CD4-positive, alpha-beta memory T cell (primary cell): Measurements from ENCODE around the gene CFAP61. TPM values are rescaled to one million over a fixed set of nuclear protein-coding genes. Genes with fewer than 3 reads are reported as not detected.

Experiments
- CTCF ChIA-PET: fragments of 350-600 bp; sonication (Branson Sonifier 250); formaldehyde crosslinking; loops from one replicate; lab custom pipeline; 2021; ENCODE audit warnings: inconsistent platforms; ENCODE audit not compliant: partially characterized antibody; lab: Charles Lee
- POLR2A ChIA-PET: fragments of 350-600 bp; sonication (Branson Sonifier 250); formaldehyde crosslinking; loops from one replicate; lab custom pipeline; 2021; ENCODE audit not compliant: partially characterized antibody; lab: Charles Lee
- DNase-seq, 5 donors: peaks; one replicate each; pipeline versions ENCODE4 v3.0.0 to v3.0.0-alpha.2; 2020 to 2022; ENCODE audit warnings: mixed read lengths in 1 of 5
- H3K27ac ChIP-seq: one replicate; pipeline ENCODE4 v1.7.0; 2013; ENCODE audit warnings: low read depth, low read length
- H3K27me3 ChIP-seq: 2 replicates; pipeline ENCODE4 v1.7.0; 2013; ENCODE audit warnings: mild to moderate bottlenecking, low read length, moderate library complexity; ENCODE audit not compliant: insufficient read depth
- H3K36me3 ChIP-seq: 2 replicates; pipeline ENCODE4 v1.7.0; 2013; ENCODE audit warnings: mild to moderate bottlenecking, low read length, moderate library complexity; ENCODE audit not compliant: insufficient read depth
- H3K4me1 ChIP-seq: 2 replicates; pipeline ENCODE4 v1.7.0; 2013; ENCODE audit warnings: mild to moderate bottlenecking, low read length, moderate library complexity; ENCODE audit not compliant: insufficient read depth
- H3K4me3 ChIP-seq, 2 donors: one replicate each; pipeline ENCODE4 v1.7.0; 2013; ENCODE audit warnings: low read length in 2 of 2, mild to moderate bottlenecking in 1 of 2
- H3K9me3 ChIP-seq, 2 donors: one replicate each; pipeline ENCODE4 v1.7.0; 2013; ENCODE audit warnings: low read length in 2 of 2, control low read depth in 1 of 2; ENCODE audit not compliant: control insufficient read depth in 1 of 2
- H3K27ac Mint-ChIP-seq, 7 donors: one replicate each; pipeline ENCODE4 v1.8.0; 2020 to 2021; ENCODE audit warnings: mixed read lengths in 7 of 7, mild to moderate bottlenecking in 6 of 7, inconsistent platforms in 3 of 7, moderate library complexity in 3 of 7
- H3K27me3 Mint-ChIP-seq, 2 donors: one replicate each; pipeline ENCODE4 v1.8.0; 2020 to 2021; ENCODE audit warnings: mixed read lengths in 2 of 2
- H3K36me3 Mint-ChIP-seq, 2 donors: one replicate each; pipeline ENCODE4 v1.8.0; 2020 to 2021; ENCODE audit warnings: mixed read lengths in 2 of 2, inconsistent platforms in 1 of 2, mild to moderate bottlenecking in 1 of 2
- H3K4me1 Mint-ChIP-seq, 4 donors: one replicate each; pipeline ENCODE4 v1.8.0; 2020 to 2021; ENCODE audit warnings: mixed read lengths in 4 of 4, mild to moderate bottlenecking in 1 of 4
- H3K4me3 Mint-ChIP-seq, 8 donors: one replicate each; pipeline ENCODE4 v1.8.0; 2020 to 2021; ENCODE audit warnings: mixed read lengths in 8 of 8, mild to moderate bottlenecking in 7 of 8, moderate library complexity in 6 of 8, inconsistent platforms in 3 of 8
- H3K9me3 Mint-ChIP-seq, 8 donors: one replicate each; pipeline ENCODE4 v1.8.0; 2020 to 2021; ENCODE audit warnings: mixed read lengths in 8 of 8, mild to moderate bottlenecking in 5 of 8, inconsistent platforms in 3 of 8, moderate library complexity in 1 of 8
- intact Hi-C: fragments of 100-400 bp; cut with micrococcal nuclease; formaldehyde crosslinking; loops from one replicate; pipeline ENCODE4 v1.15.1; 2023
- polyA plus RNA-seq, 2 donors: library from polyadenylated mRNA; unstranded; fragments of 300-500 nt; fragmentation: Illumina TruSeq; gene quantifications; one replicate each; pipeline ENCODE4 v1.2.3, GENCODE V29; 2021
- total RNA-seq, 2 experiments: library from RNA; stranded (reverse); gene quantifications; one replicate each; pipeline ENCODE4 v1.2.3, GENCODE V29; 2021

The CFAP61 gene
- total and polyA plus RNA-seq, 4 experiments from 2014 or later = not detected

- no peaks in the 10 kb centered on the region for H3K4me1 ChIP-seq
- Mint-ChIP-seq H3K36me3 (no peaks in the 10 kb centered on the region), H3K27me3 (peaks cover 13 to 18% of the 10 kb centered on the region in 2 donors), H3K4me3 (no peak overlapping the region), H3K27ac (no peak overlapping the region), H3K9me3 (no peaks in the 10 kb centered on the region), H3K4me1 (no peaks in the 10 kb centered on the region)
- ChIA-PET CTCF (no interaction called here), POLR2A (no interaction called here)
- intact Hi-C loops = no loop called here
- no peak overlapping the region for H3K4me3 ChIP-seq
- H3K27ac ChIP-seq = no peak overlapping the region
- no peaks in the 10 kb centered on the region for H3K9me3 ChIP-seq
- DNase-seq = no peak
- no peaks in the 10 kb centered on the region for H3K36me3 ChIP-seq
- H3K27me3 ChIP-seq = no peaks in the 10 kb centered on the region
These were observed 154.5 kb downstream of the CFAP61 start for GRCh38 chr20:20206788-20207187.

GRCh38 chr20:20207291-20207690 lies 155.0 kb downstream of the CFAP61 start:
- Mint-ChIP-seq H3K27me3 (peaks cover 16 to 18% of the 10 kb centered on the region in 2 donors), H3K27ac (no peak overlapping the region), H3K4me3 (no peak overlapping the region), H3K9me3 (no peaks in the 10 kb centered on the region), H3K4me1 (peaks cover 0 to 1% (median 0%) of the 10 kb centered on the region in 4 donors), H3K36me3 (no peaks in the 10 kb centered on the region)
- H3K27ac ChIP-seq = no peak overlapping the region
- no peaks in the 10 kb centered on the region for H3K9me3 ChIP-seq
- H3K4me1 ChIP-seq = no peaks in the 10 kb centered on the region
- no peak for DNase-seq
- ChIA-PET CTCF (no interaction called here), POLR2A (no interaction called here)
- no peaks in the 10 kb centered on the region for H3K27me3 ChIP-seq
- intact Hi-C loops = no loop called here
- no peak overlapping the region for H3K4me3 ChIP-seq
- H3K36me3 ChIP-seq = no peaks in the 10 kb centered on the region

- CTCF ChIA-PET = no interaction called here
These were observed 155.5 kb downstream of the CFAP61 start for GRCh38 chr20:20207872-20208271.

DNA sequence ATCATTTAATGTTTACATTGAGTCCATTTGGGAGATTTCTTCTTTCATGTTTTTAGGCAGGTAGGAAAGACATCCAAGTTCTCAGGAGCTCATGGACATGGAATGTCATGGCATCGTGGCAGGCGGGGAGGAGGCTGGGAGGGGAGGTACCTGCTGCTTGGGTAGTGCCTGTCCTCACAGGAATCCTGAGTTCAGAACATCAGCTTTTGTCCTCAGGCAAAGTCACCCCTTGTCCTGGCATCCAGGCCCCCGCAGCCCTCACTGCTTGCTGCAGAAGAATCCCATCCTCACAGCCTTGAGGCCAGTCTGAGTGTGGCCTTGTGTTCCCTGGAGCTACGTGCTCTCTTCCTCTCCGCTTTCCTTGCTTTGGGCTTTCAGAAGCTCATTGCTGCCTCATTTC lies 157.4 kb downstream of the CFAP61 start:
- DNase-seq = no peak
- intact Hi-C loops = no loop called here
- peaks cover 9 to 13% of the 10 kb centered on the region in 2 donors for H3K27me3 Mint-ChIP-seq

More at GRCh38 chr20:20207872-20208271, 155.5 kb downstream of the CFAP61 start:
- no peaks in the 10 kb centered on the region for H3K27me3 ChIP-seq
- intact Hi-C loops = no loop called here
- no peak overlapping the region for H3K27ac ChIP-seq
- H3K4me3 ChIP-seq = no peak overlapping the region
- Mint-ChIP-seq H3K4me3 (no peak overlapping the region), H3K4me1 (peaks cover 0 to 1% (median 0%) of the 10 kb centered on the region in 4 donors), H3K36me3 (no peaks in the 10 kb centered on the region), H3K27me3 (peaks cover 15 to 18% of the 10 kb centered on the region in 2 donors), H3K27ac (no peak overlapping the region), H3K9me3 (no peaks in the 10 kb centered on the region)
- no peaks in the 10 kb centered on the region for H3K36me3 ChIP-seq
- H3K4me1 ChIP-seq = no peaks in the 10 kb centered on the region
- no peak for DNase-seq
- POLR2A ChIA-PET = no interaction called here
- no peaks in the 10 kb centered on the region for H3K9me3 ChIP-seq

GRCh38 chr20:20210327-20210726 lies 158.0 kb downstream of the CFAP61 start:
- Mint-ChIP-seq H3K36me3 (no peaks in the 10 kb centered on the region), H3K9me3 (no peaks in the 10 kb centered on the region), H3K4me3 (no peak overlapping the region), H3K27me3 (peaks cover 11 to 12% of the 10 kb centered on the region in 2 donors), H3K4me1 (peaks cover 0 to 1% (median 0%) of the 10 kb centered on the region in 4 donors), H3K27ac (no peak overlapping the region)
- ChIA-PET CTCF (no interaction called here), POLR2A (no interaction called here)
- no peaks in the 10 kb centered on the region for H3K36me3 ChIP-seq
- no peaks in the 10 kb centered on the region for H3K27me3 ChIP-seq
- no peak overlapping the region for H3K4me3 ChIP-seq
- intact Hi-C loops = no loop called here
- no peaks in the 10 kb centered on the region for H3K9me3 ChIP-seq
- H3K4me1 ChIP-seq = no peaks in the 10 kb centered on the region
- DNase-seq = no peak
- no peak overlapping the region for H3K27ac ChIP-seq

More for the DNA sequence above, 157.4 kb downstream of the CFAP61 start:
- Histone ChIP-seq H3K27ac (no peak overlapping the region), H3K9me3 (no peaks in the 10 kb centered on the region), H3K4me3 (no peak overlapping the region), H3K4me1 (no peaks in the 10 kb centered on the region), H3K36me3 (no peaks in the 10 kb centered on the region), H3K27me3 (no peaks in the 10 kb centered on the region)
- no peak overlapping the region for H3K27ac Mint-ChIP-seq
- no peaks in the 10 kb centered on the region for H3K36me3 Mint-ChIP-seq
- CTCF ChIA-PET = no interaction called here
- peaks cover 0 to 1% (median 0%) of the 10 kb centered on the region in 4 donors for H3K4me1 Mint-ChIP-seq
- no peak overlapping the region for H3K4me3 Mint-ChIP-seq
- POLR2A ChIA-PET = no interaction called here
- no peaks in the 10 kb centered on the region for H3K9me3 Mint-ChIP-seq

- H3K27me3 ChIP-seq = no peaks in the 10 kb centered on the region
- ChIA-PET CTCF (no interaction called here), POLR2A (no interaction called here)
- Mint-ChIP-seq H3K36me3 (no peaks in the 10 kb centered on the region), H3K4me3 (no peak overlapping the region), H3K27me3 (peaks cover 11% of the 10 kb centered on the region in 2 donors), H3K4me1 (peaks cover 0 to 1% (median 0%) of the 10 kb centered on the region in 4 donors), H3K27ac (no peak overlapping the region), H3K9me3 (no peaks in the 10 kb centered on the region)
- DNase-seq = no peak
- intact Hi-C loops = no loop called here
- H3K27ac ChIP-seq = no peak overlapping the region
- H3K4me1 ChIP-seq = no peaks in the 10 kb centered on the region
- H3K4me3 ChIP-seq = no peak overlapping the region
- H3K9me3 ChIP-seq = no peaks in the 10 kb centered on the region
- H3K36me3 ChIP-seq = no peaks in the 10 kb centered on the region
These were observed 158.6 kb downstream of the CFAP61 start for GRCh38 chr20:20210943-20211273.

DNA sequence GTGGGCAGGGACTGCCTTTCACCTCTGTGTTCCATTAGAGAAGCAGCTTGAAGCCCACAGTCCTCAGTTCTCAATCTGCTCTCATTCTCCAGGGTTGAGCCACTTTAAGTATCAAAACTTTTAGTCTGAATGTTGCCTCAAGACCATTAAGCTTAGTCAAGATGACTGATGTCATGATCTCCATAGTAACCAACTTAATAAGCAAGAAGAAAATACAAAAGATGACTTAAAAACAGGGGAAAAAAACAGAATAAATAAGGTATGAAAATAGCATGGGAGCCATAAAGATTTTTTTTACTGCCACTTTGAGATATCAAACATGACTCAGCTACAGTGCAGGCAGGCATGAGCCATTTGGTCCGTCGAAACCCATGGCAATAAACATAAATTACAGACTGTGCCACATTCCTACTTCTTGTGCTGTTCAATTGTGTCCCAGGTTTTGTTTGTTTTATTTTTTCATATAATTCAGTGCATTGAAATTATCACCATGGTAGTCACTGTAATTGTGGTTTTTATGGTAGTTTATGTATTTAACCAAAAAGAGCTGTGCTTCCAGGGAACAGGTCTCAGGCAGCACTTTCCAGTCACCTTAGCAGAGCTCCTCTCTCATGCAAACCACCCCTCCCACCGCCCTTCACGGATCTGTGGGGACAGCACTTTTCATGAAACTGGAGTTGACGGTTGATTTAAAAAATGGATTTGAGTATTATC lies 159.1 kb downstream of the CFAP61 start:
- H3K27ac Mint-ChIP-seq = no peak overlapping the region
- H3K4me1 Mint-ChIP-seq = peaks cover 0 to 1% (median 0%) of the 10 kb centered on the region in 4 donors
- Histone ChIP-seq H3K27me3 (no peaks in the 10 kb centered on the region), H3K27ac (no peak overlapping the region), H3K36me3 (no peaks in the 10 kb centered on the region), H3K4me3 (no peak overlapping the region), H3K4me1 (no peaks in the 10 kb centered on the region), H3K9me3 (no peaks in the 10 kb centered on the region)
- H3K27me3 Mint-ChIP-seq = peaks cover 6 to 11% of the 10 kb centered on the region in 2 donors
- ChIA-PET POLR2A (no interaction called here), CTCF (no interaction called here)
- no peak overlapping the region for H3K4me3 Mint-ChIP-seq
- H3K36me3 Mint-ChIP-seq = no peaks in the 10 kb centered on the region
- intact Hi-C loops = no loop called here
- DNase-seq = no peak
- H3K9me3 Mint-ChIP-seq = no peaks in the 10 kb centered on the region
